Endothelial cell of hepatic sinusoid (primary cell): ENCODE results near the gene CPNE4.
"Not testable (repeated sequence)": the region's sequence is repeated elsewhere in the genome, so short reads cannot be mapped to it uniquely, and the experiment has no call there.

Experiments
- in situ Hi-C: cut with HindIII; loops from 2 replicates; pipeline ENCODE4 v1.10.0; 2017; ENCODE audit warnings: low sequenced_read_pairs

Gene CPNE4

DNA sequence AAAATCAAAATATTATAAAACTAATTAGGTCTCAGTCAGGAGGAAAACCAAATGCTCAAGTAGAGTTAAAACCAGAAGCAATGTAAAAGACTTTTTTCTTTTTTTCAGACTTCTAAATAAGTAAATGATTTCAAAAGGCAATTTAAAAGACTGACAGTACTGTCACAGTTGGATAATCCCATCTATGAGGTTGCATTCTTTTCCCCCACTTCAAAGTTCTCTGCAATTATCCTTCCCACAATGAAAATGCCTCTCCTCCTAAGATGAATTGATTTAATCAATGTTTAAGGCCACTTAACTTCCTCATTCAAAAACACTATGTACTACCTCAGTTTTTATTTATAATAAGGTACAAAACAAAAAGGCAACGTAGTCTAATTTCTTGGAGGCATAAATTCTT is 540.1 kb downstream of the CPNE4 start:
- in situ Hi-C loops: no loop called here

DNA sequence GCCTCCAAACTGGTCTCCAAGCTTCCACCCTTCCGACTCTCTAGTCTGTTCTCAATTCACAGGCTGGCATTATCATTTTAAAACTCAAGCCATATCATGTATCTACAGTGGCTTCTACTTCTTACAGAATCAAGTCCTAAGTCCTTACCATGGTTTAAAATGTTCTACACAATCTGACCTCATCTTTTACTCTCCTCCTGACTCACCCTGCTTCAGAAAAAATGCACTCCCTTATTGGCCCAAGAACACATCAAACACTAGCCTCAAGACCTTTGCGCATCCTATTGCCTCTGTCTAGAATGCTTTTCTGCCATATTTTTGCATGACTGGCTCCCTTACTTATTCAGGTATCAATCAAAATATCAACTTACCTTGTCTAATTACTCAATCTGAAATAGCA is 543.0 kb downstream of the CPNE4 start:
- in situ Hi-C loops: no loop called here

DNA sequence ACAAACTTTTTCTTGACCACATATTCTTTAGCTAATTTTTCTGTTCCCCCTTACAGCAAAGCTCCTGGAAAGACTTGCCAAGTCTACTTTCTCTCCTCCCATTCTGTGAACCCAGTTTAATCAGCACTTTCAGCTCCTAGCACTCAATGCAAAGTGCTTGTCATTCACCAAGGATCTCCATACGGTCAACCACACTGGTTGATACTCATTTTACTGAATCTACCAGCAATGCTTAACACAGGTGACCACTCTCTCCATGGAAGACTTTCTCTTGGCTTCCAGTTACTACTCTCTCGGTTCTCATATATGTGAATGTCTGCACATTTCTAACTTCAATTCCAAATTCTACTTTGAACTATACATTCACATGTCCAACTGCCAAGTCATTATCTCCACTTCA is 543.7 kb downstream of the CPNE4 start:
- in situ Hi-C loops: no loop called here

DNA sequence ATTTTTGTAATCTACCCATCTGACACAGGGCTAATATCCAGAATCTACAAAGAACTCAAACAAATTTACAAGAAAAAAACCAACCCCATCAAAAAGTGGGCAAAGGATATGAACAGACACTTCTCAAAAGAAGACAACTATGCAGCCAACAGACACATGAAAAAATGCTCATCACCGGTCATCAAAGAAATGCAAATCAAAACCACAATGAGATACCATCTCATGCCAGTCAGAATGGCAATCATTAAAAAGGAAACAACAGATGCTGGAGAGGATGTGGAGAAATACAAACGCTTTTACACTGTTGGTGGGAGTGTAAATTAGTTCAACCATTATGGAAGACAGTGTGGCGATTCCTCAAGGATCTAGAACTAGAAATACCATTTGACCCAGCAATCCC is 548.3 kb downstream of the CPNE4 start:
- in situ Hi-C loops: not testable (repeated sequence)

DNA sequence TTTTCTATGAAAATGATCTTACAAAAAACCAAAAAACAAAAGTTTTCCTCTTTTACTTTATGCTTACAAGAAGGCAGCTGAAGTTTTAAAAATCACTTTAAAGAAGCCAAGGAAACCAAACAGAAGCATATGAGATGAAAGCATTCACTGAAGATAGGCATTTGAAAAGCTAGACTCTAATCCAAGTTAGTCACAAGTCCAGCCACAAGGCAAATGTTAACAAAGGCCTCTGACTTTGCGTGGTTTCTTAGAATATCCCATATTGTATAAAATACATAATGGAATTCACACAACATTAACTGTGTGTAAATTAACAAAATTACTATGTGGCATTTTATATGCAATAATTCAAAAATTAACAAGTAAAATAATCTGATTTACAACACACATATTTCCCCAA is 549.7 kb downstream of the CPNE4 start:
- in situ Hi-C loops: no loop called here

DNA sequence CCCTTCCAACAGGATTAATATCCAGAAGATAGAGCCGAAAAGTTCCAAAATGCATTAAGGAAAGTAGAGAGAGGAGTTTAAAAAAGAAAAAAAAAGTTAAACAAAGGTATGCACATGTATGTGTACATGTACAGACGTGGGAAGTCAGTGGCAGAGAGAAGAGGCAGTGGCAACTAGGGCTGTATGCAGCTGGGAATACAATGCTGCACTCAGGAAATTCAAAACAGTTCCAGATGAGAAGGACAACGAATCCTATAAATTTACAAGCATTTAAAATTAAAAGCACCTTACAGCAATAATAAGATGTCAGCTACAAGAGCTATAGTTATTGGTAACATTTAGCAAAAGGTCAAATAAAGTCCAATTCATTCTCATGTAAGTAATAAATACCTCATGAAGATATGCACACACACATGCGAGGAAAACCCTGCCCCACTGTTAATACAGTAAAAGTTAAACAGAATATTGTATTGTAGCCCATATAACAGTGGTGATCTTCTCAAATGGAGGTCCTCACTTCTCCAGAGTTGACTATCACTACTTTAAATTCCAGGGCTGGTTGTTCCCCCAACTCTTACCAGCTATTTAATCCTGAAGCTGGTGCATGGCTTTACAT is 550.2 kb downstream of the CPNE4 start:
- in situ Hi-C loops: no loop called here
